ENCODE results near the gene FKBP2.

FKBP2 gene

GRCh38 chr11:64224891-64225607 lies 15.8 kb upstream of the FKBP2 start:
- DNase-seq (ENCODE audit: insufficient read length, low spot score) (no peak), FAIRE-seq (no peak)
- no peak for TF ChIP-seq CTCF (IDR thresholded peaks at IDR 0.05; ENCODE audit: insufficient read depth, missing control alignments)

- peak; percentile 12 for TF ChIP-seq CTCF (IDR thresholded peaks at IDR 0.05; ENCODE audit: insufficient read depth, missing control alignments)
- DNase-seq (ENCODE audit: insufficient read length, low spot score) = peak; percentile 92
- no peak for FAIRE-seq
Measured at GRCh38 chr11:64225608-64226506, 15.0 kb upstream of the FKBP2 start, which contains the start of the genes NUDT22 and TRPT1. Gene NUDT22 (plus strand): TSS chr11:64226274. CDS start chr11:64226653, 379 bp downstream. Gene TRPT1 (minus strand): TSS chr11:64226186. CDS start chr11:64225860, 326 bp downstream.

GRCh38 chr11:64226507-64227051 lies 14.3 kb upstream of the FKBP2 start:
- DNase-seq (ENCODE audit: insufficient read length, low spot score) (no peak), FAIRE-seq (no peak)
- TF ChIP-seq CTCF (IDR thresholded peaks at IDR 0.05; ENCODE audit: insufficient read depth, missing control alignments) = no peak

DNA sequence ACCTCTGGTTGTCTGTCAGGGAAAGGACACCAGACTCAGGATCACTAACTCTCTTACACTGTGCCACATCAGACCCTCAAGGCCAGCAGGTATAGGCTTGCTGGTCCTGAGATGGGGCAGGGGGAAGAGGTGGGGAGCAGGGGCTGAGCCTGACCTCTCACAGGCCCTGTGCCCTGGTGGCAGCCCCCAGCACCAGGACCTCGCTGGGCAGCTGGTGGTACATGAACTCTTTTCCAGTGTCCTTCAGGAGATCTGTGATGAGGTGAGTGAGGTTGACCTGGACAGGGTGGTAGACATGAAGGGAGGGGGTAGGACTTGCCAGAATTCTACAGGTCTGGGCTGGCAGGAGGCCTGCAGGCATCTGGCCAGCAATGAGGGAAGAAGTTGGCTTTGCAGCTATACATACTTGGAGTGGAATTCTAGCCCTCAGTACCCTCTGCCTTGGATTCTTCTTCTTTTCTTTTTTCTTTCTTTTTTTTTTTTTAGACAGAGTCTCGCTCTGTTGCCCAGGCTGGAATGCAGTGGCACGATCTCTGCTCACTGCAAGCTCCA lies 13.4 kb upstream of the FKBP2 start:
- no peak for TF ChIP-seq CTCF (IDR thresholded peaks at IDR 0.05; ENCODE audit: insufficient read depth, missing control alignments)
- FAIRE-seq = no peak
- DNase-seq (ENCODE audit: insufficient read length, low spot score) = no peak

DNA sequence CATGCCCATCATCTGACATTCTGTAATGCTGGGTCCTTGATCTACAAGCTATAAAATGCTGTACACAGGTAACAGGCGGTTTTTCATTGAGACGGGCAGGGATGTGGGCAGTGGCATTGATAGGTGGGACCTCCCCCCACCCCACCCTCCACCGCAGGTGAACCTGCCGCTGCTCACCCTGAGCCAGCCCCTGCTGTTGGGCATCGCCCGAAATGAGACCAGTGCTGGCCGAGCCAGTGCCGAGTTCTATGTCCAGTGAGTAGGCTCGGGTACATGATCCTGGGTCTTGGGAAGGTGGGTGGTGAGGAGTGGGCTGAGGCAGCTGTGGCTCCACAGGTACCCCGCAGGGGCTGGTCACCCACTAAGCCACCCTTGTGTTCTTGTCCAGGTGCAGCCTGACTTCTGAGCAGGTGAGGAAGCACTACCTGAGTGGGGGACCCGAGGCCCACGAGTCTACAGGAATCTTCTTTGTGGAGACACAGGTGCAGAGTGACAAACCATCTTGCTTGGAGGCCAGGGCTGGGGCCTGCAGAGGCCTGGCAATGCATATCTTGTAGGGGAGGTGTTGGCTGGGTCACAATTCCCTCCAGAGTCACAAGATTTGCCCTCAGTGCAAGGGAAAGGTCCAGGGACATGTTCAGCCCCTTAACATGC lies 11.7 kb upstream of the FKBP2 start:
- no peak for TF ChIP-seq CTCF (IDR thresholded peaks at IDR 0.05; ENCODE audit: insufficient read depth, missing control alignments)
- DNase-seq (ENCODE audit: insufficient read length, low spot score) (no peak), FAIRE-seq (no peak)

DNA sequence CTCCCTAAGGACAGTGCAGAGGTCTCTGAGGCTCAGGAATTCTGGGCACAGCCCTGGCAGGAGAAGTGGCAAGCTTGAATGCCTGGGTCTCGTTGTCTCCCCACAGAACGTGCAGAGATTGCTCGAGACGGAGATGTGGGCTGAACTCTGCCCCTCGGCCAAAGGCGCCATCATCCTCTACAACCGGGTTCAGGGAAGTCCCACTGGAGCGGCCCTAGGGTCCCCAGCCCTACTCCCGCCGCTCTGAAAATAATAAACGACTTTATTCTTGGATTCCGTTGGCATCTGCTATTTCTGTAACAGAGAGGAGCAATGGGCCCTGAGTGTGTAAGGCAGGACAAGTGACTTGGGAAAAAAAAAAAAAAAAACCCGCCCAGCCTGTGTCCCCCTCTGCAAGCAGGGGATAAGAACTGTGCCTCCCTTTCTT lies 11.1 kb upstream of the FKBP2 start:
- TF ChIP-seq CTCF (IDR thresholded peaks at IDR 0.05; ENCODE audit: insufficient read depth, missing control alignments) = no peak
- DNase-seq (ENCODE audit: insufficient read length, low spot score) = no peak
- FAIRE-seq = no peak

All from D721Med (cell line).